Suprapubic skin (tissue), 4 donors: ENCODE data around the gene NVL. TPM values are rescaled to one million over a fixed set of nuclear protein-coding genes. Genes with fewer than 3 reads are reported as not detected.

ENCODE experiments used
- DNase-seq, 2 donors: peaks; one replicate each; pipeline ENCODE4 v3.0.0-alpha.2; 2019; ENCODE audit warnings: low spot score in 2 of 2
- H3K27ac ChIP-seq: fragments of 200-600 bp; sonication (generic); one replicate; pipeline ENCODE4 v1.5.1; 2019
- H3K27me3 ChIP-seq: fragments of 200-600 bp; sonication (generic); one replicate; pipeline ENCODE4 v1.5.1; 2019
- H3K36me3 ChIP-seq: fragments of 200-600 bp; sonication (generic); one replicate; pipeline ENCODE4 v1.5.1; 2019
- H3K4me1 ChIP-seq: fragments of 200-600 bp; sonication (generic); one replicate; pipeline ENCODE4 v1.5.1; 2019
- H3K4me3 ChIP-seq: fragments of 200-600 bp; sonication (generic); one replicate; pipeline ENCODE4 v1.5.1; 2019; ENCODE audit warnings: mild to moderate bottlenecking
- H3K9me3 ChIP-seq: fragments of 200-600 bp; sonication (generic); one replicate; pipeline ENCODE4 v1.5.1; 2019
- EP300 ChIP-seq: sonication (generic); formaldehyde crosslinking; IDR thresholded peaks from one replicate; pipeline ENCODE4 v1.6.1; 2017; ENCODE audit warnings: antibody characterized with exemption
- POLR2A ChIP-seq, 2 donors: fragments of 450-650 bp; IDR thresholded peaks; one replicate each; pipeline ENCODE4 v1.6.1; 2017; ENCODE audit warnings: antibody characterized with exemption in 2 of 2, mild to moderate bottlenecking in 2 of 2, moderate library complexity in 2 of 2
- POLR2AphosphoS5 ChIP-seq, 3 donors: sonication (generic); formaldehyde crosslinking; IDR thresholded peaks; one replicate each; pipeline ENCODE4 v1.6.1; 2017; ENCODE audit warnings: antibody characterized with exemption in 3 of 3
- WGBS: methylation state at CpG from one replicate; pipeline ENCODE4 v1.1.5; 2018; 5-methylcytosine and 5-hydroxymethylcytosine counted together
- total RNA-seq, 4 donors: library from RNA; depleted of rRNA; stranded (reverse); fragments of >200 nt; gene quantifications; one replicate each; pipeline ENCODE4 v1.1.0, GENCODE V29; 2016
- TF ChIP-seq, protein P1 (sequence below), 2 donors: fragments of 200-600 bp in 1 of 2; fragments of 450-650 bp in 1 of 2; sonication (generic) in 1 of 2; IDR thresholded peaks; one replicate each; pipeline ENCODE4 v1.5.1; 2016 to 2019; ENCODE audit warnings: antibody characterized with exemption in 2 of 2, mild to moderate bottlenecking in 1 of 2, moderate library complexity in 1 of 2

Gene NVL
- total RNA-seq, 4 donors from 2014 or later = 31.7 to 86.4 (median 36.8) TPM

GRCh38 chr1:224294775-224295174 is 35.2 kb downstream of the NVL start:
- 65% methylated on average over 1 of the region's 1 CpG for WGBS
- TF ChIP-seq POLR2A (IDR thresholded peaks at IDR 0.05) (no peak), EP300 (no peak), POLR2AphosphoS5 (IDR thresholded peaks at IDR 0.05) (no peak)
- TF ChIP-seq, protein P1, sequence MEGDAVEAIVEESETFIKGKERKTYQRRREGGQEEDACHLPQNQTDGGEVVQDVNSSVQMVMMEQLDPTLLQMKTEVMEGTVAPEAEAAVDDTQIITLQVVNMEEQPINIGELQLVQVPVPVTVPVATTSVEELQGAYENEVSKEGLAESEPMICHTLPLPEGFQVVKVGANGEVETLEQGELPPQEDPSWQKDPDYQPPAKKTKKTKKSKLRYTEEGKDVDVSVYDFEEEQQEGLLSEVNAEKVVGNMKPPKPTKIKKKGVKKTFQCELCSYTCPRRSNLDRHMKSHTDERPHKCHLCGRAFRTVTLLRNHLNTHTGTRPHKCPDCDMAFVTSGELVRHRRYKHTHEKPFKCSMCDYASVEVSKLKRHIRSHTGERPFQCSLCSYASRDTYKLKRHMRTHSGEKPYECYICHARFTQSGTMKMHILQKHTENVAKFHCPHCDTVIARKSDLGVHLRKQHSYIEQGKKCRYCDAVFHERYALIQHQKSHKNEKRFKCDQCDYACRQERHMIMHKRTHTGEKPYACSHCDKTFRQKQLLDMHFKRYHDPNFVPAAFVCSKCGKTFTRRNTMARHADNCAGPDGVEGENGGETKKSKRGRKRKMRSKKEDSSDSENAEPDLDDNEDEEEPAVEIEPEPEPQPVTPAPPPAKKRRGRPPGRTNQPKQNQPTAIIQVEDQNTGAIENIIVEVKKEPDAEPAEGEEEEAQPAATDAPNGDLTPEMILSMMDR (IDR thresholded peaks at IDR 0.05) = no peak

DNA sequence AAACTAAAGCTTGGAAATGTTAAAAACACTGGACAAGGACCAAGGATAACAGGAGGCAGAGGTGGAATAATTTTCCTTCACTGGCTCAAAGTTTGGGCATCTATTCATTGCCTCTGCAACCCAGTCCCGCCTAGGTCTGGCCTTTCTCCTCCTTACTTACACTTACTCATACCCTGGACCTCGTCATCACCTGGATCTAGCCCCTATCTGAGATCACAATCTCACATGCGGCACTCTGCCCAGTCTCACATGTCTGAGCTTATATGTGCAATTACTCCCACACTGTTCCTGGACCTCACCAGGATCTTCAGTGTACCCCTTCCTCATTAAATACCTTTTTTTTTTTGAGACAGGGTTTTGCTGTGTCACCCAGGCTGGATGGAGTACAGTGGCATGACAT is 37.6 kb downstream of the NVL start:
- TF ChIP-seq EP300 (no peak), POLR2AphosphoS5 (IDR thresholded peaks at IDR 0.05) (no peak), POLR2A (IDR thresholded peaks at IDR 0.05) (no peak)
- TF ChIP-seq, protein P1 (IDR thresholded peaks at IDR 0.05) = no peak
- WGBS = 67% methylated on average over 3 of the region's 3 CpGs
- no peak overlapping the region for H3K4me3 ChIP-seq
- H3K9me3 ChIP-seq = no peaks in the 10 kb centered on the region
- no peaks in the 10 kb centered on the region for H3K4me1 ChIP-seq
- peaks cover 81% of the 10 kb centered on the region for H3K36me3 ChIP-seq
- DNase-seq = no peak
- H3K27me3 ChIP-seq = no peaks in the 10 kb centered on the region
- no peak overlapping the region for H3K27ac ChIP-seq

More at GRCh38 chr1:224294775-224295174, 35.2 kb downstream of the NVL start:
- Histone ChIP-seq H3K4me3 (no peak overlapping the region), H3K4me1 (no peaks in the 10 kb centered on the region), H3K27ac (no peak overlapping the region), H3K27me3 (no peaks in the 10 kb centered on the region), H3K36me3 (peaks cover 84% of the 10 kb centered on the region), H3K9me3 (no peaks in the 10 kb centered on the region)
- no peak for DNase-seq

- Histone ChIP-seq H3K36me3 (peaks cover 74% of the 10 kb centered on the region), H3K27me3 (no peaks in the 10 kb centered on the region), H3K4me3 (no peak overlapping the region), H3K9me3 (no peaks in the 10 kb centered on the region), H3K4me1 (no peaks in the 10 kb centered on the region), H3K27ac (no peak overlapping the region)
- WGBS = 78% methylated on average over 1 of the region's 1 CpG
- DNase-seq = no peak
- TF ChIP-seq, protein P1 (IDR thresholded peaks at IDR 0.05) = no peak
- TF ChIP-seq EP300 = no peak
Measured at GRCh38 chr1:224289396-224289795, 40.6 kb downstream of the NVL start.

- no peak overlapping the region for H3K4me3 ChIP-seq
- DNase-seq = no peak
- no peaks in the 10 kb centered on the region for H3K9me3 ChIP-seq
- TF ChIP-seq, protein P1 (IDR thresholded peaks at IDR 0.05) = no peak
- TF ChIP-seq POLR2AphosphoS5 (IDR thresholded peaks at IDR 0.05) (no peak), EP300 (no peak), POLR2A (IDR thresholded peaks at IDR 0.05) (no peak)
- H3K4me1 ChIP-seq = no peaks in the 10 kb centered on the region
- WGBS = 85% methylated on average over 2 of the region's 2 CpGs
- H3K36me3 ChIP-seq = peaks cover 75% of the 10 kb centered on the region
- H3K27ac ChIP-seq = no peak overlapping the region
- H3K27me3 ChIP-seq = no peaks in the 10 kb centered on the region
Measured at GRCh38 chr1:224287714-224288113, 42.3 kb downstream of the NVL start.

GRCh38 chr1:224282140-224282539 is 47.8 kb downstream of the NVL start:
- 96% methylated on average over 3 of the region's 3 CpGs for WGBS
- Histone ChIP-seq H3K9me3 (no peaks in the 10 kb centered on the region), H3K36me3 (peaks cover 78% of the 10 kb centered on the region), H3K27me3 (no peaks in the 10 kb centered on the region), H3K4me3 (no peak overlapping the region), H3K4me1 (no peaks in the 10 kb centered on the region), H3K27ac (no peak overlapping the region)
- DNase-seq = no peak
- no peak for TF ChIP-seq POLR2A (IDR thresholded peaks at IDR 0.05)
